AG04449 (cell line): ENCODE results near the gene EFCAB5.
"Not testable (repeated sequence)": the region's sequence is repeated elsewhere in the genome, so short reads cannot be mapped to it uniquely, and the experiment has no call there.

Source experiments
- CTCF ChIA-PET: fragments of 350-600 bp; formaldehyde crosslinking; extraction: SDS; loops from one replicate; lab custom pipeline; 2021; ENCODE audit warnings: antibody characterized with exemption; lab: Yijun Ruan, JAX
- POLR2A ChIA-PET: fragments of 400-600, 350-600 bp; formaldehyde crosslinking; extraction: SDS; loops from one replicate; lab custom pipeline; 2020; ENCODE audit warnings: antibody characterized with exemption, inconsistent platforms; lab: Yijun Ruan, JAX
- DNase-seq: peaks from one replicate; pipeline ENCODE4 v3.0.0-alpha.2; 2010; ENCODE audit warnings: low read depth, low spot score
- H3K4me3 ChIP-seq: 2 replicates; pipeline ENCODE4 v1.5.1; 2011; ENCODE audit warnings: low read depth, mild to moderate bottlenecking, control low read depth, low read length
- TF ChIP-seq, protein P1 (sequence below): IDR thresholded peaks from one replicate; pipeline ENCODE4 v1.5.1; 2011; ENCODE audit warnings: mild to moderate bottlenecking, moderate library complexity, low read length, control low read depth, inconsistent platforms; ENCODE audit not compliant: insufficient read depth; ENCODE audit errors: missing control alignments

Gene EFCAB5

DNA sequence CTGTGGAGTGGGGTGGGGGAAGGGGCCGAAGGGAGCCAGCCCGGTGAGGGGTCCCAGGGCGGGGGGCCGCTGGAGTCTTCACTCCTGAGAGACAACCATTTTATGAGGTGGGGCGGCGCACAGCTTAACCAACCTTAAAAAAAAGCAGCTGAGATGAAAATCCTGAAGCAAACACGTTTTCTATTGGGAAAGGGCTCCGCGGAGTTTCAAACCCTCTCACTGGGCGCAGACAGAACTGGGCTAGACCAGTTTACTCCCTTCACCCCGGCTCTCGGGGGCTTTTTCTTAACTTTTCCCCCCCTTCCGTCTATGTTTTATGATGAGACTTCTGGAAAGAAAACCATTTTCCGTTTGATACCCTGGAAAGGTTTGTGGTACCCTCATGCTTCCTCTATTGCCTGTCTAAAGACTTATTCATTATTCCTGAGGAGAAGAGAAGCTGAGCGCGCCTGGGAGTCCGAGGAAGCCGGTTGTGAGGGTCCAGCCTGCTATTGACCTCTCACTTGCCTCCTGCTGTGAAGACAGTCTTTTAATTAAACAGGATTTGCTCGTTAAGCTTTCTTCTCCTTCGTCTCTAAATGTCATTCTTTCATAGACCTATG, 10.9 kb upstream of the EFCAB5 start:
- peak overlapping the region; percentile 97 for H3K4me3 ChIP-seq
- DNase-seq = no peak
- ChIA-PET POLR2A (interaction anchor here (0.8 to 1.1 kb wide), 4 partner anchors 11 to 291 kb away, joined by 3 to 4 read pairs (median 4); no protein-coding TSS in a partner anchor), CTCF (interaction anchor here (0.7 to 11.8 kb wide), 83 partner anchors 10 to 673 kb away, joined by 3 to 470 read pairs (median 5); partner anchors contain the start of gene EFCAB5)
- TF ChIP-seq, protein P1, sequence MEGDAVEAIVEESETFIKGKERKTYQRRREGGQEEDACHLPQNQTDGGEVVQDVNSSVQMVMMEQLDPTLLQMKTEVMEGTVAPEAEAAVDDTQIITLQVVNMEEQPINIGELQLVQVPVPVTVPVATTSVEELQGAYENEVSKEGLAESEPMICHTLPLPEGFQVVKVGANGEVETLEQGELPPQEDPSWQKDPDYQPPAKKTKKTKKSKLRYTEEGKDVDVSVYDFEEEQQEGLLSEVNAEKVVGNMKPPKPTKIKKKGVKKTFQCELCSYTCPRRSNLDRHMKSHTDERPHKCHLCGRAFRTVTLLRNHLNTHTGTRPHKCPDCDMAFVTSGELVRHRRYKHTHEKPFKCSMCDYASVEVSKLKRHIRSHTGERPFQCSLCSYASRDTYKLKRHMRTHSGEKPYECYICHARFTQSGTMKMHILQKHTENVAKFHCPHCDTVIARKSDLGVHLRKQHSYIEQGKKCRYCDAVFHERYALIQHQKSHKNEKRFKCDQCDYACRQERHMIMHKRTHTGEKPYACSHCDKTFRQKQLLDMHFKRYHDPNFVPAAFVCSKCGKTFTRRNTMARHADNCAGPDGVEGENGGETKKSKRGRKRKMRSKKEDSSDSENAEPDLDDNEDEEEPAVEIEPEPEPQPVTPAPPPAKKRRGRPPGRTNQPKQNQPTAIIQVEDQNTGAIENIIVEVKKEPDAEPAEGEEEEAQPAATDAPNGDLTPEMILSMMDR = no peak

DNA sequence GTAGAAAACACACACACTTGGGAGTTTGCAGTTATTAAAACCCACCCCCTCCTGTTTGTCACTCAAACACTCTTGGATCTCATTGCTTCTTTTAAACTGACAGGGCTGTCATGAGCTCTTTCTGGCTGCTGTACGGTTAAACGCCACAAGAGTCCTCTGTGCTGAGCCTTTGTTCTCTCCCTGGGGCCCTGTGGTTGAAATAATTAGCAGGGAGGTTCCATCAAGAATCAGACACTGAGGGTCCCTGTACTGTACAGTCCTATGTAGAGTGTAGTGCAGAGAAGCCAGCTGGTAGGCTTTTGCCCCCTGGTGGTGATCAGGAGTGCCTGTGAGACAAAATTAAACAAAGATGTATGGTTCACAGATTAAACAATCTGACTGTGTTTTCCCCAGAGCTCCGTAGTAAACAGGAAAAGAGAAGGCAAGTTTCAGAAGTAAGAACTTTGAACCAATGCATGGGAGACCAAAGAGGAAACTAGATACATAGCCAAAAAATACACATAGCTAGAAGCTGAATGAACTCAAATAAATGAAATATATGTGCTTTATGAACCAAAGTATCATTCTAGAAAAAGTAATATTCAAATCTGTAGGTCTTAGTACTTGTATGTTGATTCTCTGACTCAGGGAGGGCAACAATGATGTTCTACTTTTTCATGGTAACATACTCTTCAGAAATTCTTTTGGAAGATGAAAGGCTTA, 10.1 kb upstream of the EFCAB5 start:
- TF ChIP-seq, protein P1 = peak; percentile 77
- ChIA-PET CTCF (interaction anchor here (0.5 to 11.8 kb wide), 99 partner anchors 9 to 674 kb away, joined by 3 to 470 read pairs (median 5); partner anchors contain the start of gene EFCAB5), POLR2A (interaction anchor here (0.8 kb wide), 1 partner anchor 12 kb away, joined by 3 read pairs; no protein-coding TSS in a partner anchor)
- no peak for DNase-seq
- H3K4me3 ChIP-seq = peak overlapping the region; percentile 97

DNA sequence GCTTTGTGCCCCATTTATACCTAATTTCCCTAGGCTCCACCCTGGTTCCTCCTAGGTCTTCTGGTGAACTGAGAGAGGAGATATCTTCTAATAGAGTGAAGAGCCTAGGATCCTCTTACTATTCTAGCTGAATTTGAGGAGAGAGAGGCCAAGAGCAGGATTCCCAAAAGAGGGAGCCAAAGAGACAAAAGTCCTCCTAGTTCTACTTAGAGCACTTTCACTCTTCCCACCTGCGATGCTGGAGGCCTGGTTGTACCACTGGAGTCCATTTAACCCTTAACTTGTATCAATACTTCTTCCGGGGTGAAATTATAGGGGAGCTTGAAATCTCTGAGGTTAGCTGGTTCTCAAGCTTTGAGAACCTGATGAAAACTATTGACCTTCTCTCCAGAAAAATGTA, 8.1 kb upstream of the EFCAB5 start:
- DNase-seq = no peak
- H3K4me3 ChIP-seq = no peak overlapping the region
- CTCF ChIA-PET = interaction anchor here (0.8 to 11.8 kb wide), 17 partner anchors 7 to 293 kb away, joined by 3 to 470 read pairs (median 5); partner anchors contain the start of gene EFCAB5
- TF ChIP-seq, protein P1 = peak; percentile 36
- POLR2A ChIA-PET = no interaction called here

DNA sequence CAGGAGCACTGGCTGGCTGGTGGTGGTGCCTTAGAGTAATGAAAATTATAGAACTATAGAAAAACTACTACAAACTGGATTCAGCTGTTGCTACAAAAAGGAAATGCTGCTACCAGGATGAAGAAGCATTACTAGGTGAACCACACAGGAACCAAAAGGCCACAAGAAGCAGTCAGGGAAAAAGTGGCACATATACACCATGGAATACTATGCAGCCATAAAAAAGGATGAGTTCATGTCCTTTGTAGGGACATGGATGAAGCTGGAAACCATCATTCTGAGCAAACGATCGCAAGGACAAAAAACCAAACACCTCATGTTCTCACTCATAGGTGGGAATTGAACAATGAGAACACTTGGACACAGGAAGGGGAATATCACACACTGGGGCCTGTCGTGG, 5.5 kb upstream of the EFCAB5 start:
- H3K4me3 ChIP-seq, DNase-seq, POLR2A ChIA-PET: not testable (repeated sequence)
- CTCF ChIA-PET = interaction anchor here (7.8 to 11.8 kb wide), 3 partner anchors 130 to 295 kb away, joined by 136 to 470 read pairs (median 153); no protein-coding TSS in a partner anchor

DNA sequence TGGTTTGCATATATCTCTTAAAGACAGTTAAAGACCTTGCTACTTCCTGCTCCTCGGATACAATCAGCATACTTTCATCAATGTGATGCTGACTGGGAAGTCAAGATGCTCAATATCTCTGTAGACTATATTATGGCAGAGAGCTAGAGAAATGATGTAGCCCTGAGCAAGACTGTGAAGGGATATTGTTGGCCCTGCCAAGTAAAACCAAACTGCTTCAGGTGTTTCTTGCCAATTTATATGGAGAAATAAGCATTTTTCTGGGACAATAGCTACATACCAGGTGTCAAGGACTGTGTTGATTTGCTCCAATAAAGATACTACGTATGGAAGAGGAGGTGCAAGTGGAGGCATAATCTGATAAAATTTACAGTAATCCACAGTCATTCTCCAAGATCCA, 4.7 kb upstream of the EFCAB5 start:
- no peak for DNase-seq
- TF ChIP-seq, protein P1 = no peak
- no peak overlapping the region for H3K4me3 ChIP-seq
- ChIA-PET CTCF (interaction anchor here (0.6 to 11.8 kb wide), 6 partner anchors 9 to 366 kb away, joined by 3 to 470 read pairs (median 4); no protein-coding TSS in a partner anchor), POLR2A (no interaction called here)

DNA sequence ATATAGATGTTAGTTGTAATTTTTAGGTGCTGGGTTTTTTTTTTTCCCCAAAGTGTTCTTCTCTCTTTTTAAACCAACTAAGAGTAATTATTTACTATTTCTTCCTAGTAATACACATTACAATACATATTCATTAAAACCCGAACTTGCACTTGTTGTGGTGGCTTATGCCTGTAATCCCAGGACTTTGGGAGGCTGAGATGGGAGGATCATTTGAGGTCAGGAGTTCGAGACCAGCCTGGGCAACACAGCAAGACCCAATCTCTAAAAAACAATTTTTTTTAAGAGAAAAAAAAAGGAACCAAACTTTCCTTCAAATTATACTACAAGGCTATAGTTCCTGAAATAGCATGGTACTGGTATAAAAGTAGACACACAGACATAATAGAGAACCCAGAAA, 3.8 kb downstream of the EFCAB5 start:
- H3K4me3 ChIP-seq = no peak overlapping the region
- CTCF ChIA-PET = interaction anchor here (1.4 to 3.1 kb wide), 2 partner anchors 14 to 75 kb away, joined by 3 to 20 read pairs; no protein-coding TSS in a partner anchor
- POLR2A ChIA-PET = no interaction called here
- TF ChIP-seq, protein P1 = no peak
- DNase-seq = no peak
